Ishikawa (cell line): ENCODE results near the gene PHF19.

ENCODE experiments used
- CEBPB ChIP-seq: IDR thresholded peaks from 2 replicates; pipeline ENCODE4 v1.6.1; 2012
- TEAD4 ChIP-seq: IDR thresholded peaks from 2 replicates; pipeline ENCODE4 v1.6.1; 2012

DNA sequence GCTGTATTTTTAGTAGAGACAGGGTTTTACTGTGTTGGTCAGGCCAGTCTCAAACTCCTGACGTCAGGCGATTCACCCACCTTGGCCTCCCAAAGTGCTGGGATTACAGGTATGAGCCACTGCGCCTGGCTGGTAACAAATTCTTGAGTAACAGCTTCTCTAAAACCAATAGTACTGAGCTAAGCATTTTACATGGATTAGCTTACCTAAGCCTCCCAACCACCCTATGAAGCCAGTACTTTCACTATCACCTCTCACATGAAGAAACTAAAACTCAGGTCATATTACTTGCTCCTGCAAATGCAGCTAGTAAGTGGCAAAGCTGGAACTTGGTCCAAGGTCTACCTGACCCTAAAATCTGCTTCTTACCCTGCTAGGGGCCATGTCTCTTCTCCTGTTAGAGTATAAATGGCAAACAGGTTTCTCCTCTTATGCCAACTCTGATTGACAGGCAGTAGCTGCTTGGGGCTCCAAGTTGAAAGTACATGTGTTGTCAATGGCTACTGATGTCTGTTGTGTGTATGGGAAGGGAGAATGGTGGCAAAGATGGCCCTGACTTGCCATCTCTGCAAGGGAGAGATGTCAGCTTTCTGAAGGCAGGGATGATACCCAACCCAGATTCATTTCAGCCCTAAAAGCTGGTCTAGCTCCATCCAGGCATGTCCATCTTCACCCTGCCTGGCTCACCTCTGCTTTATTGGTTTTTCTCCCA lies 4.0 kb downstream of the PHF19 start:
- TF ChIP-seq CEBPB, result no peak
- no peak for TF ChIP-seq TEAD4
